ENCODE results near the gene FGF12.

The FGF12 gene

DNA sequence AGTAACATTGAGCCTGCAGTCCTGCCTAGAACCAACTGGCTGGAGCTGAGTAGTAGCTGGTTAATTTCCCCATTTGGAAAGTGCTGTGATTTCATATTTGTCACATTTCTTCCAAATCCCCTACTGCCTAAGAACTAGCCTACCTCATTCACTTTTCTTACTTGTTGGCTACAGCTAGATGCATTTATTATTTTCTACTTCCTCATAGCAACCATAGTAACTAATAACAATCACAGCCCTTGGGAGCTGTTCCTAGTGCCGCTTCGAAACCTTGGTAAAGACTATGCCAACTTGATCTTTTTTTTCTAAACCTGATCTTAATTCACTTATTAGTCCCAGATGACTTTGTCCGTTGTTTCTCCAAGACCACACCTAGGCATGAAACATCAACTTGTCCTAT lies 240.3 kb downstream of the FGF12 start:
- Histone ChIP-seq H3K9ac (ENCODE audit: low read length) (no peak overlapping the region), H3K36me3 (ENCODE audit: insufficient read depth, low read length) (no peaks in the 10 kb centered on the region), H3K79me2 (ENCODE audit: insufficient read depth, low read length) (no peaks in the 10 kb centered on the region), H3K4me3 (ENCODE audit: low read depth, low read length, poor library complexity, severe bottlenecking) (no peak overlapping the region), H3K27ac (ENCODE audit: low read depth, low read length, poor library complexity, severe bottlenecking) (no peak overlapping the region), H4K20me1 (ENCODE audit: insufficient read depth, low read length) (no peaks in the 10 kb centered on the region), H3K27me3 (ENCODE audit: insufficient read depth, low read length) (no peaks in the 10 kb centered on the region), H3K4me2 (ENCODE audit: low read length) (no peak overlapping the region), H3K9me2 (ENCODE audit: low read depth, low read length) (no peaks in the 10 kb centered on the region), H3K4me1 (ENCODE audit: insufficient read depth, low read length, severe bottlenecking) (no peaks in the 10 kb centered on the region), H2AFZ (ENCODE audit: low read length) (no peak overlapping the region), H3F3A (ENCODE audit: insufficient read depth, low read length) (no peaks in the 10 kb centered on the region), H3K9me3 (ENCODE audit: low read length) (no peaks in the 10 kb centered on the region)
- TF ChIP-seq, protein P1, sequence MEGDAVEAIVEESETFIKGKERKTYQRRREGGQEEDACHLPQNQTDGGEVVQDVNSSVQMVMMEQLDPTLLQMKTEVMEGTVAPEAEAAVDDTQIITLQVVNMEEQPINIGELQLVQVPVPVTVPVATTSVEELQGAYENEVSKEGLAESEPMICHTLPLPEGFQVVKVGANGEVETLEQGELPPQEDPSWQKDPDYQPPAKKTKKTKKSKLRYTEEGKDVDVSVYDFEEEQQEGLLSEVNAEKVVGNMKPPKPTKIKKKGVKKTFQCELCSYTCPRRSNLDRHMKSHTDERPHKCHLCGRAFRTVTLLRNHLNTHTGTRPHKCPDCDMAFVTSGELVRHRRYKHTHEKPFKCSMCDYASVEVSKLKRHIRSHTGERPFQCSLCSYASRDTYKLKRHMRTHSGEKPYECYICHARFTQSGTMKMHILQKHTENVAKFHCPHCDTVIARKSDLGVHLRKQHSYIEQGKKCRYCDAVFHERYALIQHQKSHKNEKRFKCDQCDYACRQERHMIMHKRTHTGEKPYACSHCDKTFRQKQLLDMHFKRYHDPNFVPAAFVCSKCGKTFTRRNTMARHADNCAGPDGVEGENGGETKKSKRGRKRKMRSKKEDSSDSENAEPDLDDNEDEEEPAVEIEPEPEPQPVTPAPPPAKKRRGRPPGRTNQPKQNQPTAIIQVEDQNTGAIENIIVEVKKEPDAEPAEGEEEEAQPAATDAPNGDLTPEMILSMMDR (IDR thresholded peaks at IDR 0.05; ENCODE audit: low read length), result no peak

DNA sequence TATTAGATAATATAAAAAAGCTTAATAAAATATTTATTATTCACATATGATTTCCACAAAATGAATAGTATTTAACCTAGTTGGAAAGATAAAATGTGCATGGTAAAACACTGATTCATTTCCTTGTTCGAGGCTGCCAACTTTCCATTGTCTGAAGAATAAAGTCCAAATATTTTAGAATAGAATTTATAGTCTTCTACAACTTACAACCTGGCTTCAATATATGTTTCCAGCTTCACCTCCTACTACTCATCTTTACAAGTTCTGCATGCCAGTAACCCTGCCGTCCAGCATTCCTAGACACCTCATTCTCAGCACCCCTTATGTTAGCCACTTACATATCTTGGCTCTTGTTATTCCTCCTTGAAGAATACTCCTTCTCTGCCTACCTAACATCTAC lies 244.5 kb downstream of the FGF12 start:
- Histone ChIP-seq H3K27me3 (ENCODE audit: insufficient read depth, low read length) (no peaks in the 10 kb centered on the region), H2AFZ (ENCODE audit: low read length) (no peak overlapping the region), H3K9me2 (ENCODE audit: low read depth, low read length) (no peaks in the 10 kb centered on the region), H3K4me3 (ENCODE audit: low read depth, low read length, poor library complexity, severe bottlenecking) (no peak overlapping the region), H3K9me3 (ENCODE audit: low read length) (no peaks in the 10 kb centered on the region), H3K79me2 (ENCODE audit: insufficient read depth, low read length) (no peaks in the 10 kb centered on the region), H3K27ac (ENCODE audit: low read depth, low read length, poor library complexity, severe bottlenecking) (no peak overlapping the region), H3K9ac (ENCODE audit: low read length) (no peak overlapping the region), H3F3A (ENCODE audit: insufficient read depth, low read length) (no peaks in the 10 kb centered on the region), H4K20me1 (ENCODE audit: insufficient read depth, low read length) (no peaks in the 10 kb centered on the region), H3K36me3 (ENCODE audit: insufficient read depth, low read length) (no peaks in the 10 kb centered on the region), H3K4me1 (ENCODE audit: insufficient read depth, low read length, severe bottlenecking) (no peaks in the 10 kb centered on the region), H3K4me2 (ENCODE audit: low read length) (no peak overlapping the region)
- TF ChIP-seq, protein P1 (IDR thresholded peaks at IDR 0.05; ENCODE audit: low read length), result no peak
- TF ChIP-seq EZH2 (IDR thresholded peaks at IDR 0.05; ENCODE audit: borderline replicate concordance, low read length), result no peak

DNA sequence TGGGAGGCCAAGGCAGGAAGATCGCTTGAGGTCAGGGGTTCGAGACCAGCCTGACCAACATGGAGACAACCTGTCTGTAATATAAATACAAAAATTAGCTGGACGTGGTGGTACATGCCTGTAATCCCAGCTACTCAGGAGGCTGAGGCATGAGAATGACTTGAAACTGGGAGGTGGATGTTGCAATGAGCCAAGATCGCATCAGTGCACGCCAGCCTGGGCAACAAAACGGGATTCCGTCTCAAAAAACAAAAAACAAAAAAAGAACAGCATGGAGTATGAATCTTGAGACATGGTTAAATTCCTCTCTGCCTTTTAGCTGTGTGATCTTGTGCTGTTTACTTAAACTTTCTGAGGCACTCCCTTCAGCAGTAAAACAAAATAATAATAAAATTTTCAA lies 244.9 kb downstream of the FGF12 start:
- H3F3A ChIP-seq (ENCODE audit: insufficient read depth, low read length), result no peaks in the 10 kb centered on the region
- no peaks in the 10 kb centered on the region for H3K36me3 ChIP-seq (ENCODE audit: insufficient read depth, low read length)
- H3K79me2 ChIP-seq (ENCODE audit: insufficient read depth, low read length), result no peaks in the 10 kb centered on the region
- H3K27ac ChIP-seq (ENCODE audit: low read depth, low read length, poor library complexity, severe bottlenecking), result no peak overlapping the region
- H3K4me3 ChIP-seq (ENCODE audit: low read depth, low read length, poor library complexity, severe bottlenecking), result no peak overlapping the region
- no peaks in the 10 kb centered on the region for H3K4me1 ChIP-seq (ENCODE audit: insufficient read depth, low read length, severe bottlenecking)
- TF ChIP-seq, protein P1 (IDR thresholded peaks at IDR 0.05; ENCODE audit: low read length), result no peak
- no peak for TF ChIP-seq EZH2 (IDR thresholded peaks at IDR 0.05; ENCODE audit: borderline replicate concordance, low read length)
- H3K9me2 ChIP-seq (ENCODE audit: low read depth, low read length), result no peaks in the 10 kb centered on the region
- no peaks in the 10 kb centered on the region for H3K9me3 ChIP-seq (ENCODE audit: low read length)
- no peak overlapping the region for H2AFZ ChIP-seq (ENCODE audit: low read length)
- H3K27me3 ChIP-seq (ENCODE audit: insufficient read depth, low read length), result no peaks in the 10 kb centered on the region
- no peaks in the 10 kb centered on the region for H4K20me1 ChIP-seq (ENCODE audit: insufficient read depth, low read length)
- H3K4me2 ChIP-seq (ENCODE audit: low read length), result no peak overlapping the region
- no peak overlapping the region for H3K9ac ChIP-seq (ENCODE audit: low read length)
